Calu3 (cell line): Measurements from ENCODE around the gene SPINK8. TPM values are rescaled to one million over a fixed set of nuclear protein-coding genes. Genes with fewer than 3 reads are reported as not detected.
A peak's percentile ranks its signal among the peaks of the same experiment; 100 is the strongest.

ENCODE experiments used
- BruUV-seq: library from RNA; stranded (reverse); fragments of 400-500 nt; replicated peaks from 2 replicates; lab custom pipeline; 2021; lab: Mats Ljungman, UMichigan
- CTCF ChIA-PET: fragments of 300-600 bp; sonication (Branson Sonifier 250); formaldehyde crosslinking; loops from one replicate; lab custom pipeline; 2022; ENCODE audit warnings: antibody characterized with exemption; lab: Charles Lee
- DNase-seq: peaks from one replicate; pipeline ENCODE4 v3.0.0; 2022
- H3K27ac Mint-ChIP-seq: one replicate; pipeline ENCODE4 v1.8.0; 2022; ENCODE audit warnings: mixed read lengths; ENCODE audit not compliant: unreplicated experiment
- H3K27me3 Mint-ChIP-seq: one replicate; pipeline ENCODE4 v1.8.0; 2022; ENCODE audit warnings: mixed read lengths; ENCODE audit not compliant: unreplicated experiment
- H3K36me3 Mint-ChIP-seq: one replicate; pipeline ENCODE4 v1.8.0; 2022; ENCODE audit warnings: mild to moderate bottlenecking, moderate library complexity, mixed read lengths; ENCODE audit not compliant: insufficient read depth, unreplicated experiment
- H3K4me1 Mint-ChIP-seq: one replicate; pipeline ENCODE4 v1.8.0; 2022; ENCODE audit warnings: mild to moderate bottlenecking, low read depth, mixed read lengths; ENCODE audit not compliant: unreplicated experiment
- H3K4me3 Mint-ChIP-seq: one replicate; pipeline ENCODE4 v1.8.0; 2022; ENCODE audit warnings: mild to moderate bottlenecking, low read depth, moderate library complexity, mixed read lengths; ENCODE audit not compliant: unreplicated experiment
- H3K9me3 Mint-ChIP-seq: one replicate; pipeline ENCODE4 v1.8.0; 2022; ENCODE audit warnings: low read depth, mixed read lengths; ENCODE audit not compliant: unreplicated experiment
- CTCF ChIP-seq: fragments of 200-600 bp; IDR thresholded peaks from one replicate; pipeline ENCODE4 v1.8.0; 2022; ENCODE audit warnings: antibody characterized with exemption; ENCODE audit not compliant: unreplicated experiment
- intact Hi-C: fragments of 100-400 bp; cut with micrococcal nuclease; formaldehyde crosslinking; loops from one replicate; pipeline ENCODE4 v1.10.0; 2022; ENCODE audit not compliant: unreplicated experiment
- total RNA-seq: library from RNA; stranded (reverse); gene quantifications from 2 replicates; pipeline ENCODE4 v1.2.3, GENCODE V29; 2022

Gene SPINK8
- total RNA-seq, 1 experiment from 2014 or later = not detected

GRCh38 chr3:48276911-48277641 is 56.4 kb downstream of the SPINK8 start:
- H3K36me3 Mint-ChIP-seq = no peaks in the 10 kb centered on the region
- H3K27me3 Mint-ChIP-seq = peaks cover 14% of the 10 kb centered on the region
- CTCF ChIA-PET = interaction anchor here (1.6 kb wide), 1 partner anchor 159 kb away, joined by 8 read pairs; no protein-coding TSS in a partner anchor
- intact Hi-C loops = loop anchor here (10.0 kb wide), 1 partner anchor 108 kb away; no protein-coding TSS in a partner anchor
- no TSS peak for BruUV-seq
- no peaks in the 10 kb centered on the region for H3K9me3 Mint-ChIP-seq
- no peak overlapping the region for H3K4me3 Mint-ChIP-seq
- H3K27ac Mint-ChIP-seq = no peak overlapping the region
- peaks cover 21% of the 10 kb centered on the region for H3K4me1 Mint-ChIP-seq
- no peak for DNase-seq
- no peak for TF ChIP-seq CTCF

GRCh38 chr3:48275287-48276027 is 58.0 kb downstream of the SPINK8 start:
- intact Hi-C loops = loop anchor here (10.0 kb wide), 1 partner anchor 109 kb away; no protein-coding TSS in a partner anchor
- CTCF ChIA-PET = interaction anchor here (0.7 to 3.0 kb wide), 6 partner anchors 28 to 283 kb away, joined by 3 to 83 read pairs (median 4); no protein-coding TSS in a partner anchor

GRCh38 chr3:48274452-48274851 is 59.0 kb downstream of the SPINK8 start:
- H3K4me1 Mint-ChIP-seq = peaks cover 25% of the 10 kb centered on the region
- peaks cover 7% of the 10 kb centered on the region for H3K27me3 Mint-ChIP-seq
- BruUV-seq = no TSS peak
- H3K9me3 Mint-ChIP-seq = no peaks in the 10 kb centered on the region
- no peak for DNase-seq
- no peak overlapping the region for H3K4me3 Mint-ChIP-seq
- TF ChIP-seq CTCF = no peak
- H3K36me3 Mint-ChIP-seq = no peaks in the 10 kb centered on the region
- intact Hi-C loops = loop anchor here (10.0 kb wide), 1 partner anchor 110 kb away; no protein-coding TSS in a partner anchor
- CTCF ChIA-PET = interaction anchor here (1.2 to 3.0 kb wide), 5 partner anchors 80 to 284 kb away, joined by 3 to 83 read pairs (median 5); no protein-coding TSS in a partner anchor
- H3K27ac Mint-ChIP-seq = no peak overlapping the region

More at GRCh38 chr3:48275287-48276027, 58.0 kb downstream of the SPINK8 start:
- H3K9me3 Mint-ChIP-seq = no peaks in the 10 kb centered on the region
- H3K4me3 Mint-ChIP-seq = no peak overlapping the region
- DNase-seq = no peak
- no peaks in the 10 kb centered on the region for H3K36me3 Mint-ChIP-seq
- no peak overlapping the region for H3K27ac Mint-ChIP-seq
- no peak for TF ChIP-seq CTCF
- BruUV-seq = no TSS peak
- H3K4me1 Mint-ChIP-seq = peaks cover 21% of the 10 kb centered on the region
- peaks cover 14% of the 10 kb centered on the region for H3K27me3 Mint-ChIP-seq

- Mint-ChIP-seq H3K4me1 (peaks cover 33% of the 10 kb centered on the region), H3K27me3 (no peaks in the 10 kb centered on the region), H3K27ac (no peak overlapping the region), H3K4me3 (no peak overlapping the region), H3K36me3 (peaks cover 3% of the 10 kb centered on the region), H3K9me3 (no peaks in the 10 kb centered on the region)
- intact Hi-C loops = loop anchor here (1.0 to 10.0 kb wide), 3 partner anchors 111 to 275 kb away; no protein-coding TSS in a partner anchor
- peak; percentile 69 for DNase-seq
- CTCF ChIA-PET = interaction anchor here (0.8 to 3.0 kb wide), 7 partner anchors 79 to 275 kb away, joined by 3 to 83 read pairs (median 6); partner anchors contain the start of genes CCDC51 and TMA7
- no TSS peak for BruUV-seq
- TF ChIP-seq CTCF = peak; percentile 64
Measured at GRCh38 chr3:48273594-48274211, 59.8 kb downstream of the SPINK8 start.
